GM18868 (cell line): ENCODE results near the gene CIAO2A.
"Not testable (repeated sequence)": the region's sequence is repeated elsewhere in the genome, so short reads cannot be mapped to it uniquely, and the experiment has no call there.

Experiments
- ATAC-seq: cut with Tn5 transposase; IDR thresholded peaks from one replicate; pipeline ENCODE4 v1.9.1; 2021; ENCODE audit warnings: mild to moderate bottlenecking, moderate library complexity; ENCODE audit not compliant: unreplicated experiment

CIAO2A gene

GRCh38 chr15:64072812-64073211, 20.8 kb downstream of the CIAO2A start:
- ATAC-seq: no peak

- ATAC-seq: no peak
These were observed 21.5 kb downstream of the CIAO2A start for GRCh38 chr15:64071931-64072765.

- ATAC-seq: no peak
These were observed 22.4 kb downstream of the CIAO2A start for GRCh38 chr15:64070965-64071851.

- ATAC-seq: no peak
These were observed 23.5 kb downstream of the CIAO2A start for GRCh38 chr15:64070106-64070505.

- ATAC-seq: no peak
These were observed 25.5 kb downstream of the CIAO2A start for GRCh38 chr15:64068133-64068532.

- ATAC-seq: no peak
These were observed 26.0 kb downstream of the CIAO2A start for GRCh38 chr15:64067564-64068030.

GRCh38 chr15:64066451-64066850, 27.2 kb downstream of the CIAO2A start:
- ATAC-seq: no peak

- no peak for ATAC-seq
These were observed 32.9 kb downstream of the CIAO2A start for GRCh38 chr15:64060716-64061115.

- ATAC-seq: not testable (repeated sequence)
These were observed 34.5 kb downstream of the CIAO2A start for GRCh38 chr15:64059104-64059503.

GRCh38 chr15:64058279-64058678, 35.4 kb downstream of the CIAO2A start:
- no peak for ATAC-seq

- ATAC-seq: not testable (repeated sequence)
These were observed 40.0 kb downstream of the CIAO2A start for GRCh38 chr15:64053674-64054073.

- ATAC-seq: no peak
These were observed 40.6 kb downstream of the CIAO2A start for GRCh38 chr15:64052925-64053491.

- ATAC-seq: no peak
These were observed 42.0 kb downstream of the CIAO2A start for GRCh38 chr15:64051407-64052259.

GRCh38 chr15:64051093-64051402, 42.6 kb downstream of the CIAO2A start:
- no peak for ATAC-seq

GRCh38 chr15:64050281-64051092, 43.2 kb downstream of the CIAO2A start:
- no peak for ATAC-seq

GRCh38 chr15:64048781-64049460, 44.7 kb downstream of the CIAO2A start:
- ATAC-seq: no peak

GRCh38 chr15:64046421-64047153, 47.1 kb downstream of the CIAO2A start, which contains the start of gene DAPK2:
Gene DAPK2, minus strand, starts transcription at chr15:64046485. Its CDS starts 6,224 bp downstream, at chr15:64040261.
- ATAC-seq: peak; percentile 44

GRCh38 chr15:64045774-64046420, 47.7 kb downstream of the CIAO2A start:
- peak; percentile 18 for ATAC-seq
